Measurements from ENCODE around the gene NECTIN1.

NECTIN1 gene

GRCh38 chr11:119712459-119713358, 16.3 kb downstream of the NECTIN1 start:
- peaks cover 94% of the 10 kb centered on the region for H4K20me1 ChIP-seq (ENCODE audit: insufficient read depth, low read length)
- H2AFZ ChIP-seq (ENCODE audit: low read depth, low read length) = no peak overlapping the region
- H3K36me3 ChIP-seq (replicated peaks; ENCODE audit: low read depth, low read length) = peaks cover 12% of the 10 kb centered on the region
- H3K9me3 ChIP-seq (ENCODE audit: insufficient read depth, low read length) = no peaks in the 10 kb centered on the region
- H3K27me3 ChIP-seq (ENCODE audit: low read depth, low read length) = no peaks in the 10 kb centered on the region
- H3K4me2 ChIP-seq (ENCODE audit: low read length) = no peak overlapping the region
- H3K9ac ChIP-seq (ENCODE audit: low read length) = no peak overlapping the region
- no peak for TF ChIP-seq CTCF (IDR thresholded peaks at IDR 0.05; ENCODE audit: low read depth, low read length)
- TF ChIP-seq EZH2phosphoT487 (IDR thresholded peaks at IDR 0.05; ENCODE audit: low read depth) = no peak
- H3K4me3 ChIP-seq (ENCODE audit: low read length) = no peak overlapping the region
- no peak overlapping the region for H3K27ac ChIP-seq (ENCODE audit: low read length)
- peaks cover 18% of the 10 kb centered on the region for H3K4me1 ChIP-seq (ENCODE audit: low read length)
- peaks cover 97% of the 10 kb centered on the region for H3K79me2 ChIP-seq (ENCODE audit: low read length)

- H3K27me3 ChIP-seq (ENCODE audit: low read depth, low read length) = no peaks in the 10 kb centered on the region
- peaks cover 18% of the 10 kb centered on the region for H3K4me1 ChIP-seq (ENCODE audit: low read length)
- H3K9ac ChIP-seq (ENCODE audit: low read length) = no peak overlapping the region
- no peak overlapping the region for H3K27ac ChIP-seq (ENCODE audit: low read length)
- H4K20me1 ChIP-seq (ENCODE audit: insufficient read depth, low read length) = peaks cover 94% of the 10 kb centered on the region
- peaks cover 12% of the 10 kb centered on the region for H3K36me3 ChIP-seq (replicated peaks; ENCODE audit: low read depth, low read length)
- no peak overlapping the region for H2AFZ ChIP-seq (ENCODE audit: low read depth, low read length)
- no peak overlapping the region for H3K4me2 ChIP-seq (ENCODE audit: low read length)
- TF ChIP-seq CTCF (IDR thresholded peaks at IDR 0.05; ENCODE audit: low read depth, low read length) = no peak
- no peak for TF ChIP-seq EZH2phosphoT487 (IDR thresholded peaks at IDR 0.05; ENCODE audit: low read depth)
- H3K79me2 ChIP-seq (ENCODE audit: low read length) = peaks cover 97% of the 10 kb centered on the region
- H3K4me3 ChIP-seq (ENCODE audit: low read length) = no peak overlapping the region
- no peaks in the 10 kb centered on the region for H3K9me3 ChIP-seq (ENCODE audit: insufficient read depth, low read length)
These were observed 17.0 kb downstream of the NECTIN1 start for GRCh38 chr11:119712006-119712405.

- Histone ChIP-seq H3K4me2 (ENCODE audit: low read length) (no peak overlapping the region), H3K27me3 (ENCODE audit: low read depth, low read length) (no peaks in the 10 kb centered on the region), H3K27ac (ENCODE audit: low read length) (no peak overlapping the region), H3K79me2 (ENCODE audit: low read length) (peaks cover 97% of the 10 kb centered on the region), H3K4me3 (ENCODE audit: low read length) (no peak overlapping the region), H3K36me3 (replicated peaks; ENCODE audit: low read depth, low read length) (peaks cover 12% of the 10 kb centered on the region), H3K9ac (ENCODE audit: low read length) (no peak overlapping the region), H3K9me3 (ENCODE audit: insufficient read depth, low read length) (no peaks in the 10 kb centered on the region), H3K4me1 (ENCODE audit: low read length) (peaks cover 18% of the 10 kb centered on the region), H4K20me1 (ENCODE audit: insufficient read depth, low read length) (peaks cover 94% of the 10 kb centered on the region), H2AFZ (ENCODE audit: low read depth, low read length) (no peak overlapping the region)
- TF ChIP-seq CTCF (IDR thresholded peaks at IDR 0.05; ENCODE audit: low read depth, low read length) = no peak
- TF ChIP-seq EZH2phosphoT487 (IDR thresholded peaks at IDR 0.05; ENCODE audit: low read depth) = no peak
These were observed 17.5 kb downstream of the NECTIN1 start for GRCh38 chr11:119711476-119711875.

GRCh38 chr11:119710417-119710816, 18.6 kb downstream of the NECTIN1 start:
- H3K4me2 ChIP-seq (ENCODE audit: low read length) = no peak overlapping the region
- H3K4me1 ChIP-seq (ENCODE audit: low read length) = peaks cover 18% of the 10 kb centered on the region
- no peak for TF ChIP-seq CTCF (IDR thresholded peaks at IDR 0.05; ENCODE audit: low read depth, low read length)
- no peak for TF ChIP-seq EZH2phosphoT487 (IDR thresholded peaks at IDR 0.05; ENCODE audit: low read depth)
- H3K4me3 ChIP-seq (ENCODE audit: low read length) = no peak overlapping the region
- no peak overlapping the region for H3K27ac ChIP-seq (ENCODE audit: low read length)
- peaks cover 94% of the 10 kb centered on the region for H4K20me1 ChIP-seq (ENCODE audit: insufficient read depth, low read length)
- H3K9me3 ChIP-seq (ENCODE audit: insufficient read depth, low read length) = no peaks in the 10 kb centered on the region
- peaks cover 13% of the 10 kb centered on the region for H3K36me3 ChIP-seq (replicated peaks; ENCODE audit: low read depth, low read length)
- peaks cover 97% of the 10 kb centered on the region for H3K79me2 ChIP-seq (ENCODE audit: low read length)
- H3K9ac ChIP-seq (ENCODE audit: low read length) = no peak overlapping the region
- H3K27me3 ChIP-seq (ENCODE audit: low read depth, low read length) = no peaks in the 10 kb centered on the region
- no peak overlapping the region for H2AFZ ChIP-seq (ENCODE audit: low read depth, low read length)
